GM10847 (cell line): ENCODE results near the gene SUFU.

ENCODE experiments used
- POLR2A ChIP-seq: IDR thresholded peaks from 2 replicates; pipeline ENCODE4 v1.6.1; 2011; ENCODE audit not compliant: insufficient read length; ENCODE audit errors: extremely low read depth

Gene SUFU

GRCh38 chr10:102588875-102589274 lies 85.1 kb downstream of the SUFU start:
- TF ChIP-seq POLR2A: no peak

GRCh38 chr10:102593074-102593803 lies 89.5 kb downstream of the SUFU start:
- no peak for TF ChIP-seq POLR2A

DNA sequence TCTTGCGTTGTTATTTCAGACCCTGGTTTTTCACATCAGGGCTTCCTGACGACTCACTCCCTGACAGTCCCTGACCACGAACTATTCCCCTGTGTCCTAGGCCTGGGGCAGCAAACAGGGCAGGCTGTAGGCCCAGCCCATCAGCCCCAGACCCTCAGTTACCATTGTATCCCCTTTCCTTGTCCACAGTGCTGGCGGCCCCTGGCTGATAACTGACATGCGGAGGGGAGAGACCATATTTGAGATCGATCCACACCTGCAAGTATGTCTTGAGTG lies 90.0 kb downstream of the SUFU start:
- no peak for TF ChIP-seq POLR2A

DNA sequence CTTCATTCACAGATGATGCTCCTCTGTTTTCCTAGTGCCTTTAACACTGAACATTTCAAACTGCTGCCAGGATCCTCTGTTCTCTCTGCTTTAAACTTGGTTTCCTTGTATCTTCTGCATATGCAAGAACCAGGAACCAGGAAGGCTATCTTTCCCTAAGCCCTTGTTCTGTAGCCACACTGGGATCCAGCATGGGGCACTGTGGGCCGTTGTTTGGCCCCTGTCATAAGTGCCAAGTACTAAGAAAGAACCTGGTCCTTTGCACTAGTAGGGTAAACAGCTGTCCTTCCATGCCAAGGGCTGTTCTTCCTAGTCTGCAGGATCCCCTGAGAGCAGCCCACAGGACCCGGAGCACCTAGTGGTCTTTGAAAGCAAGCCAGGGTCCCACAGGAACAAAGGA lies 91.5 kb downstream of the SUFU start:
- no peak for TF ChIP-seq POLR2A

GRCh38 chr10:102595897-102596296 lies 92.1 kb downstream of the SUFU start:
- no peak for TF ChIP-seq POLR2A

DNA sequence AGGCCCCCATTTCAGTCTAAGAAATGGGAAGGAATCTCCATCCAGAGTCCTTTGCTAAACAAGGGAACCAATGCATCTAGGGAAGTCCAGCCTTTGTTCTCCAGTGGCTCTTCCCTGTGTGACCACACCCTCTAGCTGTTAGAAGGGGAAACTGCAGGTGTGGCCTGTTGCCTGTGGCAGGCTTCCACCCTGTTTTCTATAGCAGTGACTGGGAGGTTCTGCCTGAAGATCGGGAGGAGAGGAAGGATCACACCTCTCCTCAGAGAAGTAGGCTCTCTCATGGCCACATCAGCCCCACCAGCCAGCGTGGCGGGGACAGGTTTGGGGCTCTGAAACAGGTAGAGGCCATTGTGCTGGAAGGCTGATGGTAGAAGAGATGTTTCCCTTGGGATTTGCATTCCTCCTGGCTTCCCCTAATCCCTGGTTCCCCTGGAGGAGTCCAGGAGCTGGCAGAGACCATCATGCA lies 92.8 kb downstream of the SUFU start:
- no peak for TF ChIP-seq POLR2A

DNA sequence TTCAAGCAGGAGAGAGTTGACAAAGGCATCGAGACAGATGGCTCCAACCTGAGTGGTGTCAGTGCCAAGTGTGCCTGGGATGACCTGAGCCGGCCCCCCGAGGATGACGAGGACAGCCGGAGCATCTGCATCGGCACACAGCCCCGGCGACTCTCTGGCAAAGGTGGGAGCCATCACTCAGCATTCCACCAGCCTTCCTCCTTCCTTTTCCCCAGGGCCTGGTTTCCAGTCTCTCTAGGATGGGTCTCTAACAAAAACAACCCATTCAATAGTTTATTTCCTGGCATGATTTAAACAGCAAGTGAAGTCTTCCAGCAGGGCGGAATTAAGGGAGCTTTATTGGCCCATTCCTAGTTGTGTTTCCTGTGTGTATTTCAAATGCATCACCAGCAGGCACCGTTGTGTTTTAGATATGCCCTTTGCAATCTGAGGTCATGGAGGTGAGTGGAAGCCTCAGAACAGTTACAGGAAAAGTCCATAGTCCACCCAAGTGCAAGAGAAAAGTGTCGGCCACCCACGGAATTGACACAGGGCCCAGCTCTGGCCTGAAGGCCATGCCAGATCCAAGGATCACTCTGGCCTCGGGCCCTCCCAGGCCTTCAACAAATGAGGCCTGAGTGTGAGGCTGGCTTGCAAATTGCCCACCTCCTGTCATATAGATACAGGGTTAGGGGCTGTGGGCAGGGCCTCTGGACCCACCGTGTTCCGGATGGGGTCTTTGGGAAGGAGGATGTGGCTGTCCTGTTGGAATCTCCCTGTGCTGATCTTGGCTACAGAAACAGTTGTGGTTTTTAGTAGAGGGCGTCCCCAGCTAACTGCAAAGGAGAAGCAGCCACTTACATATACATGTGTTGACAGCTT lies 93.6 kb downstream of the SUFU start:
- TF ChIP-seq POLR2A: no peak

DNA sequence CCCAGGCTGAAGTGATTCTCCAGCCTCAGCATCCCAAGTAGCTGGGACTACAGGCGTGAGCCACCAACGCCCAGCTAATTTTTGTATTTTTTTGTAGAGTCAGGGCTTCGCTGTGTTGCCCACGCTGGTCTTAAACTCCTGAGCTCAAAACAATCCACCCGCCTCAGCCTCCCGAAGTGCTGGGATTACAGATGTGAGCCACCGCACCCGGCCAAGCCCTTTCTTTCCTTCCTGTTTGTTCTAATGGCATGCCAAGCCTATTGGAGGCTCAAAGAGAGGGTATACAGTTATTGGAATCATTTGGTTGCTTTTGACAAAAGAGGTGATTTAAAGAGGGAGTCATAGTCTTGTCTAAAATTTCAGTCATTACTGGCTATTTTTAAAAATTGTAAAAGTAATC lies 94.5 kb downstream of the SUFU start:
- TF ChIP-seq POLR2A: no peak

DNA sequence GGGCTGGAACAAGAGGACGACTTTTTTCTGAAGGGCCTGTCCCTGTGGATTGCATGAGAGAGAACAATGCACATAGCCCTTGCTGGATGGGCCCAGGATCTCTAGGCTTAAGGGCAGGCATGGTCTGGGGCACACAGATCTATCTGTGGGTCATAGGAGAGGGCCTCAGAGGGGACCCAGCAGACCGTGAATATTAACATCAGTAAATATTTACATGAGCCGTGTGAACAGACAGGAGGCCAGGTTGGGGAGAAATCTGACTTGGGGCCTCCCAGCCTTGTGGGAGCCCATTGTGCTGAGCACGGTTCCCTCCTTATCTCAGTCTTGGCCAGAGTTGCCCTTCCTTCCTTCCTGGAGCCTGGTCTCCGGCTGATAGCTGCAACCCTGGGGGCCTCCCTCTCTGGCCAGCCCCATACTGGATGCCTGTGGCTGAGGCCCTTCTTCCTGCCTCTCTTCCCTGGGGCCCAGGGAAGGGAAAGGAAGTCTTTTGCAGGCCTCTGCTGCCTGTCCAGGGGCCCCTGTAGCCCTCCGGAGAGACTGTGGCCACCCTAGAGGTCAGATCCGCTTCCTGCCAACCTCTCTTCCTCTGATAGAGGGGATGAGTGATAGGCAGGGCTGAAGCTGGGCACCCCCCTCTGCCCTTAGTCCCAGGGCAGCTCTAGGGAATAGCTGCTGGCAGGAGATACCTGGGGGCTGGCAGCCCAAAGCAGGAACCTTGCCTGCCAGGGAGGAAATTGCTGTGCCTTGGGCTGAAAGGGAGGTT lies 96.0 kb downstream of the SUFU start:
- TF ChIP-seq POLR2A: no peak

DNA sequence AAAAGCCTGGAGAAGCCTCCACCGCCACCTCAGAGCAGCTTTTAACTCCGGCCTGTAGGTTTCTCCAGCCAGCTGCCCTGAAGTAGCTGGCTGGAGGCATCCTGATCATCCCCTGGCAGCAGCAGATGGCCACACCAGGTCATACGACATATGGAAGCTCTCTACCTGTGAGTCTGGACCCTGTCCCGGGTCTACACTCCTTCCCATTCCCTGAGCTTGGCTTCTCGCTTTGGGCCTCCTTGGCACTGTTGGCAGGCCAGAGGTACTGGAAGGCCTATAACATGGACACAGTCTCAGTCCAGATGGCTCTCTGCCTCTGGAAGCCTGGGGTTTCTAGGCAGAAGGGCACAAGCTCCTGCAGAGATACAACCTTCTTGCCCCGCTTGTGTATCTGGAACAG lies 97.0 kb downstream of the SUFU start:
- no peak for TF ChIP-seq POLR2A

DNA sequence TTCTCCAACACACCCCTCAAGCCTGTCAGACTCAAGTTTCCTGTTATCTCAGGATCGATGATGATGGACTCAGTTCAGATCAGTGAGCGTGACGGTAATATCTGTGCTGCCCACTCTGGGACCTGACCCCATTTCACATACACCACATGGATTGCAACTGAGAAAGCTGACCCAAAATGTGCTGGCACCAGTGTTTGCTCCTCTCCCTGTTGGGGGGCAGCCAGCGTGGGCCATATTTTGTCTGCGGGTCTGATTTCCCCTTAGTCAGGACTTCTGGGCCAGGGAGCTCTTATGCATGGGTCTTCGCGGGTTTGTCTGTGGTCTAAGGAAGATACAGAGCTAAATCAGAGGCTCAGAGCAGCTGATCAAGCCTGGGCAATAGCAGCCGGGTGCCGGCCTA lies 97.9 kb downstream of the SUFU start:
- TF ChIP-seq POLR2A: no peak

DNA sequence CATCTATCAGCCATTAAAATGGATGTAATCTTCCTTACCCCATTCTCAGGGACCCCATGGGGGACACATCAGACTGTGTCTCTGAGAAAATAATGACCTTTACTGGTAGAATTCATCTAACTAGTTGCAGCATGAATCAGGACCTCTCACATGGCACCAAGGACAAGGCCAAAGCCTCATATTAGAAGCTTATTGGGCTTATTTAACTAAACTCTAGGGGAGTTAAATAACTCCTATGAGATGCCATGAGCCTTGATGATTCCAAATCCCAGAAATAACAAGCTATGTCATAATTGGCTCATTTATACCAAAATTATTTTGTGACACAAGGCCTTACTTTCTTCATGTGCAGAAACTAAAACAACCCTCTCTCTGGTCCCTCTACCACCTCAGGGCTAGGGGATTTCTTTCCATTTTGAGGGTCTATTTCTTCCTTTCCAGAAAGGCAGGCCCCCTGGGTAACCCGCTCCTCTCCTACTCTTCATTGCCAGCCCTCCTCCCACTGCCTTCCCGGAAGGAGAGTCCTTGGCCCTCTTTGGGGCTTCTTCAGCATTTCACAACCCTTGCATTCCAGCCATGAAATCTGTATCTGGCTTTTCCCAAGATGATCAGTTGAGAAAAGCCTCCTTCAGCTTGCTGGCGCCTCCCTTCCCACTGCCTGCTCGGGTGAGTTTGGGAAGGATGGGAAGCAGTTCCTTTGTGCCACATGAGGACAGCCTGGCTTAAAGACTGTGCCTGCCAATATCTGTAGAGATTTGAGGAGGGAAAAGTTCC lies 98.7 kb downstream of the SUFU start:
- no peak for TF ChIP-seq POLR2A

- no peak for TF ChIP-seq POLR2A
Observed at GRCh38 chr10:102603946-102604345, 100.2 kb downstream of the SUFU start.

DNA sequence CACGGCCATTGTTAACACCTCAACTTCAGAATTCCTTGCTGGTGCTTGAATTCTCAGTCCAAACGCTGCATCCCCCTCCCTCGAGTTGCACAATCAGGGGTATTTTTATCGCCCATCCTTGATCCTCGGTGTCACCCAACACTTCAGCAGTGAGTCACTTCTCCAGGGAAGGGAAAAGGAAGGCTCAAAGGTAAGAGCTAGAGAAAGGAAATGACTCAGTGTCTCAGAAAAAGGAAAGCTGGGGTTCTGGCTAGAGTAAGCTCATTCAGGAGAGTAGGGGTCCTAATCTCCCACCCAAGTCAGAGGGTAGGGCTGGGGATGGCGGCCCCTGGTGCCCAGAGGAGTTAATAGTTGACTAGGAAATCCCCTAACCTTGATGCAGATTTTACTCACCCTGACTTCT lies 100.7 kb downstream of the SUFU start:
- TF ChIP-seq POLR2A: no peak

DNA sequence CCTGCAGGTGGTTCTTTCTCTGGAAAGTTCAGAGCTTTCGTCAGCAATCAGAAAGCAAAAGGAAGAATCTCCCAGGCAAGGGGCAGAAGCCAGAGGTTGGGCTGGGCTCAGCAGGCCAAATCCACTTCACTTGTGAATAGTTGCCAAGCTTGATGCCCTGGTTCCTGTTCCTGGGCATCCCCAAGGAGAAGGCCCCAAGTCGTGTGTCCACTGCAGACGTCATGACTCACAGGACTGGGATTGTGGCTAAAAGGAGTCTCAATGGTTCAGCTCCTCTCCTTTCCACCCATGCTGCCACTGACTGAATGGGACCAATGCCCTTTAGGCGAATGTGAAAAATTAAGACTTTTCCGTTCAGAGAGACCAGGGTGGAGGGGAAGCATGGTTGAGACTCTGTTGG lies 101.9 kb downstream of the SUFU start:
- TF ChIP-seq POLR2A: no peak
